Ascending aorta (tissue), 2 donors: ENCODE data around the gene IQGAP2. TPM values are rescaled to one million over a fixed set of nuclear protein-coding genes. Genes with fewer than 3 reads are reported as not detected.

ENCODE experiments used
- DNase-seq, 2 donors: peaks; one replicate each; pipeline ENCODE4 v3.0.0-alpha.2; 2019; ENCODE audit warnings: low spot score in 2 of 2
- H3K27ac ChIP-seq, 2 donors: fragments of 200-600 bp; sonication (generic); one replicate each; pipeline ENCODE4 v1.5.1; 2016 to 2017; ENCODE audit warnings: mild to moderate bottlenecking in 1 of 2
- H3K27me3 ChIP-seq: fragments of 200-600 bp; sonication (generic); one replicate; pipeline ENCODE4 v1.5.1; 2017
- H3K36me3 ChIP-seq, 2 donors: fragments of 200-600 bp; sonication (generic); one replicate each; pipeline ENCODE4 v1.5.1; 2016
- H3K4me1 ChIP-seq, 2 donors: fragments of 200-600 bp; sonication (generic); one replicate each; pipeline ENCODE4 v1.5.1; 2016 to 2017; ENCODE audit warnings: mild to moderate bottlenecking in 1 of 2
- H3K4me3 ChIP-seq, 2 donors: fragments of 200-600 bp; sonication (generic); one replicate each; pipeline ENCODE4 v1.5.1; 2016 to 2017; ENCODE audit warnings: mild to moderate bottlenecking in 1 of 2
- H3K9me3 ChIP-seq, 2 donors: fragments of 200-600 bp; sonication (generic); one replicate each; pipeline ENCODE4 v1.5.1; 2016
- CTCF ChIP-seq, 3 experiments: fragments of 200-600 bp in 2 of 3; fragments of 450-650 bp in 1 of 3; sonication (generic) in 2 of 3; IDR thresholded peaks; one replicate each; pipeline ENCODE4 v1.5.1; 2016 to 2019; ENCODE audit warnings: antibody characterized with exemption in 3 of 3, mild to moderate bottlenecking in 1 of 3, moderate library complexity in 1 of 3
- intact Hi-C: fragments of 100-400 bp; cut with DNase I; formaldehyde crosslinking; loops from one replicate; pipeline ENCODE4 v1.15.1; 2023
- total RNA-seq: library from RNA; depleted of rRNA; stranded (reverse); fragments of >200 nt; gene quantifications from one replicate; pipeline ENCODE4 v1.1.0, GENCODE V29; 2016

Gene IQGAP2
- total RNA-seq, 1 donor from 2014 or later = 19.8 TPM

GRCh38 chr5:76391014-76391413, 12.1 kb upstream of the IQGAP2 start:
- no peak for DNase-seq
- no peak for TF ChIP-seq CTCF (IDR thresholded peaks at IDR 0.05)
- Histone ChIP-seq H3K27me3 (no peaks in the 10 kb centered on the region), H3K4me1 (no peaks in the 10 kb centered on the region), H3K9me3 (no peaks in the 10 kb centered on the region), H3K36me3 (no peaks in the 10 kb centered on the region), H3K4me3 (no peak overlapping the region), H3K27ac (no peak overlapping the region)
- intact Hi-C loops = no loop called here

- no peaks in the 10 kb centered on the region for H3K4me1 ChIP-seq
- intact Hi-C loops = no loop called here
- no peaks in the 10 kb centered on the region for H3K9me3 ChIP-seq
- H3K36me3 ChIP-seq = no peaks in the 10 kb centered on the region
- no peak overlapping the region for H3K4me3 ChIP-seq
- no peak overlapping the region for H3K27ac ChIP-seq
- DNase-seq = no peak
- no peaks in the 10 kb centered on the region for H3K27me3 ChIP-seq
- no peak for TF ChIP-seq CTCF (IDR thresholded peaks at IDR 0.05)
Measured at GRCh38 chr5:76393035-76393680, 9.9 kb upstream of the IQGAP2 start.

GRCh38 chr5:76397200-76397599, 5.9 kb upstream of the IQGAP2 start:
- no peak for TF ChIP-seq CTCF (IDR thresholded peaks at IDR 0.05)
- DNase-seq = no peak
- Histone ChIP-seq H3K4me1 (no peaks in the 10 kb centered on the region), H3K27ac (no peak overlapping the region), H3K36me3 (no peaks in the 10 kb centered on the region), H3K4me3 (no peak overlapping the region), H3K27me3 (no peaks in the 10 kb centered on the region), H3K9me3 (no peaks in the 10 kb centered on the region)
- intact Hi-C loops = no loop called here

- H3K4me3 ChIP-seq = no peak overlapping the region
- H3K27ac ChIP-seq = no peak overlapping the region
- no peak for TF ChIP-seq CTCF (IDR thresholded peaks at IDR 0.05)
- no peaks in the 10 kb centered on the region for H3K27me3 ChIP-seq
- H3K36me3 ChIP-seq = no peaks in the 10 kb centered on the region
- no peaks in the 10 kb centered on the region for H3K9me3 ChIP-seq
- intact Hi-C loops = no loop called here
- no peaks in the 10 kb centered on the region for H3K4me1 ChIP-seq
- DNase-seq = no peak
Measured at GRCh38 chr5:76399268-76399667, 3.8 kb upstream of the IQGAP2 start.

- intact Hi-C loops = no loop called here
Measured at GRCh38 chr5:76400466-76400865, 2.6 kb upstream of the IQGAP2 start.

More at GRCh38 chr5:76400466-76400865, 2.6 kb upstream of the IQGAP2 start:
- no peaks in the 10 kb centered on the region for H3K36me3 ChIP-seq
- no peak overlapping the region for H3K4me3 ChIP-seq
- H3K27ac ChIP-seq = no peak overlapping the region
- TF ChIP-seq CTCF (IDR thresholded peaks at IDR 0.05) = no peak
- DNase-seq = no peak
- no peaks in the 10 kb centered on the region for H3K9me3 ChIP-seq
- no peaks in the 10 kb centered on the region for H3K27me3 ChIP-seq
- no peaks in the 10 kb centered on the region for H3K4me1 ChIP-seq
